GM12891 (cell line): ENCODE results near the gene SOCS6.

Experiments used
- PAX5 ChIP-seq: IDR thresholded peaks from 2 replicates; pipeline ENCODE4 v1.6.1; 2011; ENCODE audit warnings: low read length, moderate library complexity, mild to moderate bottlenecking; ENCODE audit not compliant: insufficient read depth, severe bottlenecking
- POLR2A ChIP-seq: IDR thresholded peaks from 2 replicates; pipeline ENCODE4 v1.6.1; 2011; ENCODE audit warnings: low read depth, low read length, control low read depth
- POLR2AphosphoS5 ChIP-seq: IDR thresholded peaks from 2 replicates; pipeline ENCODE4 v1.6.1; 2011; ENCODE audit warnings: low read depth, low read length, control low read depth
- TAF1 ChIP-seq: IDR thresholded peaks from 2 replicates; pipeline ENCODE4 v1.6.1; 2011; ENCODE audit warnings: low read depth, low read length, control low read depth

GRCh38 chr18:70261141-70261788, 27.6 kb upstream of the SOCS6 start:
- no peak for TF ChIP-seq POLR2A
- no peak for TF ChIP-seq POLR2AphosphoS5
- no peak for TF ChIP-seq TAF1
- no peak for TF ChIP-seq PAX5
